NCI-H2171 (cell line): ENCODE measurements around the gene CHRND.

Experiments used
- DNase-seq: peaks from one replicate; lab custom pipeline; 2025; lab: John Stamatoyannopoulos, UW

CHRND gene

DNA sequence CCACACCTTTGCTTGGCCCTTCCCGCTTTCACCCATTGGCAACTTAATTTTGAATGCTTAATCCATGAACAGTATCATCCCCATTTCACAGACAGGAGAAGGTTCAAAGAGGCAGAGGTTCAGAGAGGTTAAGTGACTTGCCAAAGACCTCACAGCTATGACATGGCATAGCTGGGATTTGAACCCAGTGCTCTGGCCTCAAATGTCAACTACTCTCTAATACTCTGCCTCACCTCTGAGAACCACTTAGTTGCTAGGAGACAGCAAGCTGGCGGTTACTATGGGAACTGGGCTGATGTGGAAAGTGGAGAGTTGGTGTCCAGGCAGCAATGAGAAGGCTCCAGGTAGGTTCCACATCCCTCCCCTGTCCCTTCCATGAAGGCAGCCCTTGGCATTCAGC is 21.5 kb upstream of the CHRND start:
- no peak for DNase-seq

DNA sequence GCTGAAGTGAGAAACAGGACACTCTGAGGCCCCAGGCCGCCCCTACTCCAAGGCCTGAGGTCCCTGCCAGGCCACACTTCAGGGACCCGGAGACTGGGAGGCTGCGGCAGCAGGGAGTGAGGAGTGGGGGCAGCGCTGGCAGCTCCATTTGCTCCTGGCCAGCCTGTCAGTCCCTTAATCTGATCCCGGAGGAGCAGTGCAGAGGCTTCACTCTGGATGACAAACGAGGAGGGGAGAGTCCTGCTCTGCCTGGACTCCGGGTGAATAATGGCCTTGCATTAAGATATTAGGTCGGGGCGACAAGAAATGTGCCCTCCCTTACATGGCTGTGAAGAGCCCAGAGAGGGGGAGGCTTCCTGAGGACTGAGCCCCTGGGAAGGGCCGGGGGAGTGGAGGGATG is 20.1 kb upstream of the CHRND start:
- DNase-seq, result no peak

DNA sequence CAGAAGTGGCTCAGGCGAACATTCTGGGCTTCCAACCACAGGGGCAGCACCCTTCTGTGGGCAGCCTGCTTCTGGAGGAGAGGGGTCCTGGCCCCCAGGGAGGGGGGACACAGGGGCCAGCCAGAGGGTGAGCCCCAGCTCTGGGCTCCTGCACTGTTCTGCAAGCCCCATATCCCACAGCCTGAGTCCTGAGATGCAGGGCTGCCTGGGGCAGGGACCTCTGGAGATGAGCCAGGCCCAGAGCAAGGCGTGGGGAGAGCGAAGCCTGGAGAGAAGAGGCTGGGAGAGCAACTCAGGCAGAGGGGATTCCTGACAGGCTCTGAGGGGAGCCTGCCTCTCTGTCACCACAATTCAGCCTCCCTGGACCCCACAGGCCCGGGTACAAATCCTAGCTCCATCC is 19.3 kb upstream of the CHRND start:
- no peak for DNase-seq

- DNase-seq, result no peak
Observed at GRCh38 chr2:232508251-232508650, 17.7 kb upstream of the CHRND start.

GRCh38 chr2:232511336-232511890 is 14.5 kb upstream of the CHRND start:
- no peak for DNase-seq

DNA sequence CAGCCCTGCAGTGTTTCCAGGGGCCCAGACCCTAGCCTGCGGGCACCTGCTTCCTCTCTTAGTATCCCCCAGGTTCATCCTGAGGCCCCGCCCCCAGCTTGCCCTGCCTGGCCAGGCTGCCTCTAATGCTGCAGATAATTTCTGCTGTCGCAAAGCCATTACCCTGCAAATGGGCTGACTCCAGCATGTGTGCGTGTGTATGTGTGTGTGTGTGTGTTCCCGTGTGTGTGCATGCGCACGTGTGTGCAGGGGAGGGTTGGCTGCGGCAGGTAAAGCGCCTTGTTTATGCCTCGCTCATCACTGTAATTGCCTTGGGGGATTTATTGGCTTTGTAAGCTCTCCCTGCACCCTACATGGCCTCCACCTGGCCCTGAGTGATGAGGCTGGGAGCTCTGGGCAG is 13.4 kb upstream of the CHRND start:
- DNase-seq, result no peak

DNA sequence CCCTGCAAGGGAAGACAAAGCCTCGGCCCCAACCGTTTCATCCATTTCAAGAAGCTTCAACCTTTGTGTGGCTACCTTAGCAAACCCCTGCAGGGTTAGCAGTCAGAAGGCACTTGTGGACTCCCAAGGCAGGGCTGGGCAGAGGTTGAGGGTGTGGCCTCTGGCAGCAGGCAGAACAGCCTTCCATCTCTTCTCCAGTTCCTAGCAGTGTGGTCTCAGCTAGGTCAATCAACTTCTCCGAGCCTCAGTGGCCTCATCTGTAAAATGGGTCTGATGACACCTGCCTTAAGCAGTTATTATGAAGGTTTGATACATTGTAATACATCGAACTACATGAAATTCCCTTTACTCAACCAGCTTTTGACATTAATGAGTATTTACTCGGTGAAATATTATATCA is 12.6 kb upstream of the CHRND start:
- DNase-seq, result no peak

DNA sequence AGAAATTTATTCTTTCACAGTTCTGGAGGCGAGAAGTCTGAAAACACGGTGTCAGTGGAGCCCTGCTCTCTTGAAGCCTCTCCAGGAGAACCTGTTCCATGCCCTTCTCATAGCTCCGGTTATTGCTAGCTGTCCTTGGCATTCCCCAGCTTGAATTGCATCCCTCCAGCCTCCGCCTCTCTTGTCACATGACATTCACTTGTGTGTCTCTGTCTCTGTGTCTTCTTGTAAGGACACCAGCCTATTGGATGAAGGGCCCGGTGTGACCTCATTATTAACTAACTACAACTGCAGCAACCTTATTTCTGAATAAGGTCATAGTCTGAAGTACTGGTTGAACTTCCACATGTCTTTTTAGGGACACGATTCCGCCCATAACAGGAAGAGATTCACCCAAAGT is 10.3 kb upstream of the CHRND start:
- DNase-seq, result no peak

DNA sequence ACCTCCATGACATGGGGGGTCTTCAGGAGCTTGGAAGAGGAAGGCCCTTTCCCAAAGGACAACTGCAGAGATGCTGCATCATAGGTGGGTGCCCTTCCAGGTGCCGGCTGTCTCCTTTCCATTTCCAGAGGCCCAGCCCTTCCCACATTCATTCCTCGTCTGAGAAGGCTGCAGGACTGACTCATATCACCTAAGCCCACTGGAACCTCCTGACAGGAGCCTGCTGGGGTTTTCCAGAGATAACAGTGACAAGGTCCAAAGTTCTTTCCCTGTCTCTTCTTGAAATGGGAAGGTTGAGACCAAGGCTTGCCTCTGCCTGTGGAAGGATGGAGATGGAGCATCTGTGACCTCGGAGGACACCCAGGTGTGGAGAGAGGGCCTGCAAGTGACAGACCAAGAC is 9.4 kb upstream of the CHRND start:
- DNase-seq, result no peak

DNA sequence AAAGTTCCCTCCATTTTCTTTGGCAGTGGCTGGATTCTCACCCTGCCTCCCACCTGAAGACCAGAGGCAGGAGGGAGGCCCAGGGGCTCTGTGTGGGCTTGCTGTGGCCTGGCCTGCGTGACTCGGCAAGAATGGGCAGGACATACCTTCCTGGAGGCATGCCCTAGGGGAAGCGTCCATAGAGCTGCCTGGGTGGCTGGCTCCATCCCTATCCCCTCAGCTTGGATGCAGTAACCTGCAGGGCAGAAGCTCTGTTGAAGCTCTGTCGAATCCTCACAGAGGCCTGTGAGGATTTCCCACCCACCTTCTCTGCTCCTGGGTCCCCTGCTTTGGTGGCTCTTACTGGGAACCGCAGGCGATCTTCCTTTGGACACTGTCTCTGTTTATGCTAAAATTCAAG is 7.1 kb upstream of the CHRND start:
- DNase-seq, result no peak

DNA sequence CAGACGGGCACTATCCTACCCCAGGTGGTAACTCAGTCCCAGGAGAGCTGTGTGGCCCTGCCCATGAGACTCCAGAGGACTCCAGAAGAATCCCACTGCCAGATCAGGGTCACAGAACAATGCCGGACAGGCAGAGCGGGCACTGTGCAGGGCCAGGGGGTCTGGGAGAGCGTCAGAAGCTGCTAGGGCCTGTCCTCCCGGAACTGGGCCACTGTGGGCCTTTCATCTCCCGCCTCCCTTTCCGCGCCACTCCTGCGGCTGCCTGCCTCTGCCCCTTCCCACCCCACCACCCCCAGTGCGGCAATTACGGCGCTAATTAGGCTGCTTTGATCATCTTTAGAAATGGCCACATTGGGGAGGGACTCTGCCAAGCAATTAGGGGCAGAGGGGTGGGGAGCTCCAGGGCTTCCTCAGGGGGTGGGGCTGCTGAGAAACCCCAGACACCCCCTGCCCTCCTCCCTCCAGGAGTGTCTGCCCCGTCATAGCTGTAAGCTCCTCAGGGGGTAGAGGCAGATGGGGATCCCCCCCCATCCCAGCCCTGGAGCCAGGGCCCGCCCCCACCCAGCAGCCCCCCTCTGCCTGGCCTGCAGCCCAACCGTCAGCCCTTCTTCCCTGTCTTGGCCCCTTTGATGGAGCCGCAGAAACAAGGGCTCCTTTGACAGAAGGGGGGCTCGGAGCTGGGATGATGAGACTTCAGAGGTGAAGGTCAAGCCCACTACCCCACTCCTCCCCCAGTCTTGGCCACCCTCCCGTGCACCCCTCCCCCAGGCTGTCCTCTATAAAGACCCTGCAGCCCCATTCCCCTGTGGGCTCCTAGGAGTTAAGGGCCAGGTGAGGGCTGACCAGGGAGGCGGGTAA is 6.2 kb upstream of the CHRND start, which contains the start of gene PRSS56:
TSS of gene PRSS56 (plus strand) at position 808 of the 858 bp plus-strand sequence. CDS start 211 bp downstream, outside the sequence.
- no peak for DNase-seq

GRCh38 chr2:232520489-232520888 is 5.5 kb upstream of the CHRND start:
- DNase-seq, result no peak

DNA sequence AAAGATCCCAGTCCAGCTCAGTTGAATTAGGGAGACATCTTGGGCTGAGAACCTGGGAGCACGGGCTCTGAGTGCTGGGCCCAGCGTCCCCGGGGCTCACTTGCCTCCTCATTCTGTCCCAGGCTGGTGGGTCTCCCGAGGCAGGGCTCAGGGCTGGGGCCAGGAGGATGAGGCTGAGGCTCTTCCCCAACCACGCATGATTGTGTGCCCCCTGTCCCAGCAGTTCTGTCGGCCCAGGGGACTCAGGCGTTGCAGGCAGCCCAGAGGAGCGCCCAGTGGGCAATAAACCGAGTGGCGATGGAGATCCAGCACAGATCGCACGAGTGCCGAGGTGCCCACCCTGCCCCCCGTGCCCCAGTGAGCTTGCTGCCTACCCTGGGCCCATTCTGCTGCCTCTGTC is 4.9 kb upstream of the CHRND start:
- DNase-seq, result no peak

- DNase-seq, result no peak
Observed at GRCh38 chr2:232521959-232522622, 3.9 kb upstream of the CHRND start.

DNA sequence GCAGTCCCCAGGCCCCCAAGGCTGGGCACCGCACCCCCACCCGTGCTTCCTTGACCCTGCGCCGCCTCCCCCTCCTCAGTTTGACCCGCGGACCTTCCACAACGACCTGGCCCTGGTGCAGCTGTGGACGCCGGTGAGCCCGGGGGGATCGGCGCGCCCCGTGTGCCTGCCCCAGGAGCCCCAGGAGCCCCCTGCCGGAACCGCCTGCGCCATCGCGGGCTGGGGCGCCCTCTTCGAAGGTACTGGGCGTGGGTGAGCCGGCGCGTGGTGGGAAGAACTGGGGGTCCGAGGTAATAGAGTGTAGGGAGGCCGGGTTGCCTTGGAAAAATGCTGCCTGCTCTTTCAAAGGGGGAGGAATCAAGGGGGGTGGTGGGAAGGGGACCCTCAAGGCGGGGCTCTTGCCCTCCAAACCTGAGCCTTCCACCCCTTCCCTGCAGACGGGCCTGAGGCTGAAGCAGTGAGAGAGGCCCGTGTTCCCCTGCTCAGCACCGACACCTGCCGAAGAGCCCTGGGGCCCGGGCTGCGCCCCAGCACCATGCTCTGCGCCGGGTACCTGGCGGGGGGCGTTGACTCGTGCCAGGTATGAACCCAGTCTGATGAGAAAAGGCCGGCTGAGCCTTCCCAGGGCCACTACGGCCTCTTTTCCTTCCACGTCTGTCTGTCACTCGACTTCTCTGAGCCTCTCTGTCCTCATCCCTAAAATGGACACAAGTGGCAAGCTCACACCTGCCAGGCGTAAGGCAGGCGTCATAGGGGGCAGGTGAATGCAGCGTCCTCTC is 3.1 kb upstream of the CHRND start:
- no peak for DNase-seq

DNA sequence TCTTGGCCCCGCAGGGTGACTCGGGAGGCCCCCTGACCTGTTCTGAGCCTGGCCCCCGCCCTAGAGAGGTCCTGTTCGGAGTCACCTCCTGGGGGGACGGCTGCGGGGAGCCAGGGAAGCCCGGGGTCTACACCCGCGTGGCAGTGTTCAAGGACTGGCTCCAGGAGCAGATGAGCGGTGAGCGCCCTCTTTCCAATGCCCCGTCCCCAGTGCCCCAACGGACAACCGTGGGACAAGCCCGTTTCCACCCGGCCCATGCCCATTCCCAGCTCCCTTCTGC is 2.6 kb upstream of the CHRND start:
- DNase-seq, result no peak

- no peak for DNase-seq
Observed at GRCh38 chr2:232523682-232524597, 2.0 kb upstream of the CHRND start.

- DNase-seq, result no peak
Observed at GRCh38 chr2:232524771-232525170, 1.2 kb upstream of the CHRND start.

- DNase-seq, result no peak
Observed at GRCh38 chr2:232525199-232525598, 761 bp upstream of the CHRND start.

DNA sequence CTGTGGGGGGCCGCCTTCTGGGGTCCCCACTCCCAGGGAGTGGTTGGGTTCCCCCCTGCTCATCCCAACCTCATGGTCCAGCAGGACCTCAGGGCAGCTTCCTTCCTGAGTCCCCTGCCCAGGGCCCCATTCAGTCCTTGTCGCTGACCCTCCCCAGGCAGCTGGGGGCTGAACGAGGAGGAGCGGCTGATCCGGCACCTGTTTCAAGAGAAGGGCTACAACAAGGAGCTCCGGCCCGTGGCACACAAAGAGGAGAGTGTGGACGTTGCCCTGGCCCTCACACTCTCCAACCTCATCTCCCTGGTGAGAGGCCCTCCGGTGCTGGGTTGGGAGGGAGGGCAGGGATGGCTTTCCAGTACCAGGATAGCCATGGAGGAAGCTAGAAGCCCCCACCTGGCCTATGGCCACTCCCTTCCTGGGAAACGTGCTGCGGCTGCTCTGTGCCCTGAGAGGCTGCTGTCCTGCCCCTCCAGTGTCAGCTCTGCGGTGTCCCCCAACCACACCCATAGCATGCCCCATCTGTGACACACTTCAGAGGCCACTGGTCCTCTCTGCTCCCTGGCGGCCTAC is 497 bp downstream of the CHRND start:
- DNase-seq, result no peak

- no peak for DNase-seq
Observed at GRCh38 chr2:232527905-232528470, 2.0 kb downstream of the CHRND start.
